Glutamatergic neuron (in vitro differentiated cells): ENCODE results near the gene ATF4. TPM values are rescaled to one million over a fixed set of nuclear protein-coding genes. Genes with fewer than 3 reads are reported as not detected.

Experiments
- DNase-seq: peaks from one replicate; pipeline ENCODE4 v3.0.0; 2022
- H3K27ac Mint-ChIP-seq: one replicate; pipeline ENCODE4 v1.8.0; 2020; ENCODE audit warnings: mild to moderate bottlenecking, mixed read lengths, inconsistent platforms; ENCODE audit not compliant: unreplicated experiment
- H3K27me3 Mint-ChIP-seq: one replicate; pipeline ENCODE4 v1.8.0; 2020; ENCODE audit warnings: mild to moderate bottlenecking, moderate library complexity, mixed read lengths, inconsistent platforms; ENCODE audit not compliant: unreplicated experiment
- H3K36me3 Mint-ChIP-seq: one replicate; pipeline ENCODE4 v1.8.0; 2020; ENCODE audit warnings: mild to moderate bottlenecking, mixed read lengths, inconsistent platforms; ENCODE audit not compliant: unreplicated experiment
- H3K4me1 Mint-ChIP-seq: one replicate; pipeline ENCODE4 v1.8.0; 2020; ENCODE audit warnings: mild to moderate bottlenecking, low read depth, mixed read lengths, inconsistent platforms; ENCODE audit not compliant: unreplicated experiment
- H3K4me3 Mint-ChIP-seq: one replicate; pipeline ENCODE4 v1.8.0; 2020; ENCODE audit warnings: mild to moderate bottlenecking, mixed read lengths, inconsistent platforms; ENCODE audit not compliant: unreplicated experiment
- H3K9me3 Mint-ChIP-seq: one replicate; pipeline ENCODE4 v1.8.0; 2020; ENCODE audit warnings: mild to moderate bottlenecking, moderate library complexity, mixed read lengths, inconsistent platforms; ENCODE audit not compliant: unreplicated experiment
- total RNA-seq: library from RNA; stranded (reverse); fragmentation: NEBNext Ultra II Directional; extraction: Animal tissue kit (Norgen Biotek cat#: 25700); gene quantifications from one replicate; pipeline ENCODE4 v1.2.1, GENCODE V29; 2021; ENCODE audit not compliant: unreplicated experiment
- TF ChIP-seq, protein P1 (sequence below): fragments of 200-600 bp; sonication (generic); IDR thresholded peaks from one replicate; pipeline ENCODE4 v1.5.0; 2021; ENCODE audit not compliant: partially characterized antibody, unreplicated experiment

Gene ATF4
- total RNA-seq, 1 donor from 2014 or later: 509 TPM

DNA sequence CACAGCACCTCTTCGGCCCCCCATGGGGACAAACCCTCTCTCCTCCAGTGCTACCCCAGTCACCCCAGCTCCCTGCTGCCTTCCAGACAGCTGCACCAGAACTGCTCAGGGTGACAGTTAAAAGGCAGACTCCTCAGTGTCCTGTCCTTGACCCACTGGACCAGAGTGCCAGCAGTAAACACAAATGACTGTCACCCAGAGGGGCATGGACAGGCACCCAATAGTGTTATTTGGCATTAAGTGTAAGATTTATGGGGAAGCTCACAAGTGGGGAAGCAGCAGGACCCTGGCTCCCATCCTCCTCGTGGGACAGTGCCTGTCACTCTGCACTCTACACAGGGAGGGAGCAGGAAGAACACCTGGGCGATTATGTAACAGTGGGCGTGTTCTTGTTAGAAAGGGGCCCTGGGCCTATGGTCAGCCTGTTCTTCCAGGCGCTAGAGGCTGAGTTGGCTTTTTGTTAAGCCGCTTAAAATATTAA lies 7.2 kb downstream of the ATF4 start:
- TF ChIP-seq, protein P1, sequence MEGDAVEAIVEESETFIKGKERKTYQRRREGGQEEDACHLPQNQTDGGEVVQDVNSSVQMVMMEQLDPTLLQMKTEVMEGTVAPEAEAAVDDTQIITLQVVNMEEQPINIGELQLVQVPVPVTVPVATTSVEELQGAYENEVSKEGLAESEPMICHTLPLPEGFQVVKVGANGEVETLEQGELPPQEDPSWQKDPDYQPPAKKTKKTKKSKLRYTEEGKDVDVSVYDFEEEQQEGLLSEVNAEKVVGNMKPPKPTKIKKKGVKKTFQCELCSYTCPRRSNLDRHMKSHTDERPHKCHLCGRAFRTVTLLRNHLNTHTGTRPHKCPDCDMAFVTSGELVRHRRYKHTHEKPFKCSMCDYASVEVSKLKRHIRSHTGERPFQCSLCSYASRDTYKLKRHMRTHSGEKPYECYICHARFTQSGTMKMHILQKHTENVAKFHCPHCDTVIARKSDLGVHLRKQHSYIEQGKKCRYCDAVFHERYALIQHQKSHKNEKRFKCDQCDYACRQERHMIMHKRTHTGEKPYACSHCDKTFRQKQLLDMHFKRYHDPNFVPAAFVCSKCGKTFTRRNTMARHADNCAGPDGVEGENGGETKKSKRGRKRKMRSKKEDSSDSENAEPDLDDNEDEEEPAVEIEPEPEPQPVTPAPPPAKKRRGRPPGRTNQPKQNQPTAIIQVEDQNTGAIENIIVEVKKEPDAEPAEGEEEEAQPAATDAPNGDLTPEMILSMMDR: no peak
- H3K36me3 Mint-ChIP-seq: no peaks in the 10 kb centered on the region
- peak overlapping the region; percentile 82 for H3K4me3 Mint-ChIP-seq
- H3K4me1 Mint-ChIP-seq: peaks cover 54% of the 10 kb centered on the region
- H3K27ac Mint-ChIP-seq: peak overlapping the region; percentile 98
- peaks cover 20% of the 10 kb centered on the region for H3K27me3 Mint-ChIP-seq
- DNase-seq: no peak
- H3K9me3 Mint-ChIP-seq: peaks cover 17% of the 10 kb centered on the region

DNA sequence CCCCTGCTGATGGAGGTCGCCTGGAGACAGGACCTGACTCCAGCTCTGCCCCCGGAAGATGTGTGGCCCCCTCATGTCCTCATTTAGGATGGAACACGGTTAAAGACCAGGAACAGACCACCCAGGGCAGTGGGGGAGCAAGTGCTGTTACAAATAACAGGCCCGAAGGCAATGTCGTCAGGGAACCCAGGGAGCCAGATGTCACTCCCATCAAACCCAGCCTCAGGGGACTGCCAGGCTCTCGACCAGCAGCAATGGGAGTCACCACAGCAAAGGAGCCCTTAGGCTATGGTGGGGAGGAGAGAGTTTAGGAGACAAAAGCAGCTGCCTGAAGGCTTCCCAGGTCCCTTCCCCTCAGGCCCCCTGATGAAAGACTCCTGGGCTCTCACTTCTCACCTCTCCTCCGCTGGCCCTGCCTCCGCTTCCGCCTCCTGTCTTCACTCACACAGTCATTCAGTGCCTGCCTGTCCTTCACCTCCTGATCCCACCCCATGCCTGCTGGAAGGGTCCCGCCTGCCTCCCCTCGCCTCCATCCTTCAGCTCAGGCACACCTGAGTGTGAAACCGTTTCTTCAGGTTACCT lies 7.8 kb downstream of the ATF4 start:
- DNase-seq: peak; percentile 64
- Mint-ChIP-seq H3K36me3 (no peaks in the 10 kb centered on the region), H3K4me1 (peaks cover 49% of the 10 kb centered on the region), H3K4me3 (peak overlapping the region; percentile 82), H3K27ac (peak overlapping the region; percentile 98), H3K9me3 (peaks cover 16% of the 10 kb centered on the region), H3K27me3 (peaks cover 17% of the 10 kb centered on the region)
- TF ChIP-seq, protein P1: no peak

DNA sequence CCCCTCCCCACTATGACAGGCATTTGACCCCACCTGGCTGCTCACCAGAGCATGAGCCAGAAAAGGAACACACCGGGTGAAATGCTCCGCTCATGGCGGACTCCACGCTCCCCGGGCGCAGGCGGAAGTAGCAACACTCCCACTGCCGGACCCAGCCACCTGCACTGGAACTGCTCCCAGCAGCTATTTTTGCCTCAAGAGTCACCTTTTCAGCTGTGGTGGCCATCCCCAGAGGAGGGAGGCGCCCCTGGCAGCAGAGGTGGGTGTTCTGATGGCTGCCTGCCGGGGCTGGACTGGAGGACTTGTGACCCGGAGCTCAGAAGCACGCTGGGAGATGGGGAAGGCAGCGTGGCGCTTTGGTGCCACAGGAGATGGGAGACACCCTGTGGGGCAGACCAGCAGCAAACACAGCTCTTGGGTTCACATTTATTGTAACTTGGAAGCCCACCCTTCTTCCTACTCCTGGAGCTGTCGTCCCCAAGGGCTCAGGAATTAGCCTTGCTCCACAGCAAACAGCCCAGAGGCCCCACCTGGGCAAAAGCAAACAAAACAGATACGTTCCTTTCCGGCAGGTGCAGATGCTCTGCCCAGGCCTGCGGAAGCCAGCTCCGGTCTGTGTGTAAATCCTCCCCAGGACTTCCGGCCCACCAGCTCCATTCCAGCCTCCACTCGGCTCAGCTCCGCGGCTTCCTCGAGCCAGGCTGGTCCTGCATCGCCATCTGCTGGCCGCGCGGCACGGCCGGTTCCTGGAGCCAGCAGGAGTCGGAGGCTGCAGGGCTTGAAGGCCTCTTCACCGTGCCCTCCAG lies 8.5 kb downstream of the ATF4 start:
- peaks cover 16% of the 10 kb centered on the region for H3K27me3 Mint-ChIP-seq
- peak overlapping the region; percentile 98 for H3K27ac Mint-ChIP-seq
- peaks cover 48% of the 10 kb centered on the region for H3K4me1 Mint-ChIP-seq
- DNase-seq: peak; percentile 96
- TF ChIP-seq, protein P1: peak; percentile 78
- H3K4me3 Mint-ChIP-seq: peak overlapping the region; percentile 82
- H3K9me3 Mint-ChIP-seq: peaks cover 13% of the 10 kb centered on the region
- no peaks in the 10 kb centered on the region for H3K36me3 Mint-ChIP-seq

DNA sequence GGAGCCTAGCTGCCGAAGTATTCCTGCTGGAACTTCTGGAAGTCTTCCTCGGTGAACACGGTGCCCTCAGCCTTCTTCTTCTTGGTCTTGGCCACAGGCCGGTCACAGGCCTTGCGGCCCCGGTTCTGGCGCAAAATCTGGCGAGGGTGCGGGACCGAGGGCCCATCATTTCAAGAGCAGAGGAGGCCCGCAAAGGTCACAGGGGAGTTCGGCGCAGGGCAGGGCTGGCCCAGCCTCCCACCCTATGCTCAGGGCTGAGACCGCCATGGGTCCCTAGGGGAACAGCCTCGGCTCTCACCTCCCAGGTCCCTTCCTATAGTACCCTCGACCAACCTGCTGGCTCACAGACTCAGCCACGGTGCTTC lies 9.1 kb downstream of the ATF4 start:
- Mint-ChIP-seq H3K4me3 (no peak overlapping the region), H3K9me3 (peaks cover 18% of the 10 kb centered on the region), H3K36me3 (no peaks in the 10 kb centered on the region), H3K27me3 (peaks cover 17% of the 10 kb centered on the region), H3K27ac (no peak overlapping the region), H3K4me1 (peaks cover 50% of the 10 kb centered on the region)
- TF ChIP-seq, protein P1: peak; percentile 34
- no peak for DNase-seq

DNA sequence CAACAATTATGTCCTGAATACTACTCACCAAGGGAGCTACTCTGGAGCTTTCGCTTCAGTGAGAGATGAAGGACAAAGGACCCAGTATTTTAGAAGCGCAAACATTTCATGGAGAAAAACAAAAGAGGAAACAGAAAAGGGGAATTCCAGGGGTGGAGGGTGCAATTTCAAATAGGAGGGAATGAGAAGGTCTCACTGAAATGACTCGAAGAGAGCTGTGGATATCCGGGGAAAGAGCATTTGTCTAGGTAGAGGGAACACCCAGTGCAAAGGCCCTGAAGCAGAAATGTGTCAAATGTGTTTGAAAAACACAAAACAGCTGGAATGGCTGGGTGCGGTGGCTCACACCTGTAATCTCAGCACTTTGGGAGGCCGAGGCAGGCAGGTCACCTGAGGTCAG lies 9.8 kb downstream of the ATF4 start:
- no peaks in the 10 kb centered on the region for H3K36me3 Mint-ChIP-seq
- H3K4me3 Mint-ChIP-seq: peak overlapping the region; percentile 56
- H3K27ac Mint-ChIP-seq: peak overlapping the region; percentile 65
- peaks cover 16% of the 10 kb centered on the region for H3K9me3 Mint-ChIP-seq
- H3K4me1 Mint-ChIP-seq: peaks cover 48% of the 10 kb centered on the region
- DNase-seq: no peak
- TF ChIP-seq, protein P1: no peak
- H3K27me3 Mint-ChIP-seq: peaks cover 14% of the 10 kb centered on the region
